NB4 (cell line): ENCODE measurements around the gene ZXDC.

ENCODE experiments used
- POLR2A ChIP-seq: IDR thresholded peaks from 2 replicates; pipeline ENCODE4 v1.6.1; 2011; ENCODE audit warnings: mild to moderate bottlenecking; ENCODE audit not compliant: insufficient read length; ENCODE audit errors: extremely low read depth
- TF ChIP-seq, protein P1 (sequence below): IDR thresholded peaks from one replicate; pipeline ENCODE4 v1.5.1; 2012; ENCODE audit warnings: low read depth, low read length

DNA sequence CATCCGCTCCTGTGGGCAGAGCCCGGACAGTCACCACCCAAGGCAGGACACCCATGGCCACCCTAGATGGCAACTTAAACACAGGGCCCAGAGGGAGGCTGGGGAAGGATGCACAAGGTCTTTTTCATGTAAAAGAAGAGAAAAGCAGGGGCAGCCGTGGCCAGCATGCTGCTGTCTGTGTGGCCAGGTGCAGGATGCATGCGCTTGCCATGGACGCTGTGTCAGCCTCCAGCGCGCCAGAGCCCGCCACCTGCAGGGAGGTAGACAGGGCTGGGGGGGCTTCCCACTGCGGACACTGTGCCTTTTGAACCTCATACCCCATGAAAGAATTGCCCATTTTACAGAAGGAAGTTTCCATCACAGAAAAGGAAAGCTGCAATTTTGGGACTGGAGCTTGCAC lies 23.7 kb upstream of the ZXDC start:
- TF ChIP-seq, protein P1, sequence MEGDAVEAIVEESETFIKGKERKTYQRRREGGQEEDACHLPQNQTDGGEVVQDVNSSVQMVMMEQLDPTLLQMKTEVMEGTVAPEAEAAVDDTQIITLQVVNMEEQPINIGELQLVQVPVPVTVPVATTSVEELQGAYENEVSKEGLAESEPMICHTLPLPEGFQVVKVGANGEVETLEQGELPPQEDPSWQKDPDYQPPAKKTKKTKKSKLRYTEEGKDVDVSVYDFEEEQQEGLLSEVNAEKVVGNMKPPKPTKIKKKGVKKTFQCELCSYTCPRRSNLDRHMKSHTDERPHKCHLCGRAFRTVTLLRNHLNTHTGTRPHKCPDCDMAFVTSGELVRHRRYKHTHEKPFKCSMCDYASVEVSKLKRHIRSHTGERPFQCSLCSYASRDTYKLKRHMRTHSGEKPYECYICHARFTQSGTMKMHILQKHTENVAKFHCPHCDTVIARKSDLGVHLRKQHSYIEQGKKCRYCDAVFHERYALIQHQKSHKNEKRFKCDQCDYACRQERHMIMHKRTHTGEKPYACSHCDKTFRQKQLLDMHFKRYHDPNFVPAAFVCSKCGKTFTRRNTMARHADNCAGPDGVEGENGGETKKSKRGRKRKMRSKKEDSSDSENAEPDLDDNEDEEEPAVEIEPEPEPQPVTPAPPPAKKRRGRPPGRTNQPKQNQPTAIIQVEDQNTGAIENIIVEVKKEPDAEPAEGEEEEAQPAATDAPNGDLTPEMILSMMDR: no peak
- TF ChIP-seq POLR2A: no peak
